Measurements from ENCODE around the gene TASOR2. TPM values are rescaled to one million over a fixed set of nuclear protein-coding genes. Genes with fewer than 3 reads are reported as not detected.

Gene TASOR2
- total and polyA plus RNA-seq, 10 donors = 9.5 to 87.9 (median 65.3) TPM

DNA sequence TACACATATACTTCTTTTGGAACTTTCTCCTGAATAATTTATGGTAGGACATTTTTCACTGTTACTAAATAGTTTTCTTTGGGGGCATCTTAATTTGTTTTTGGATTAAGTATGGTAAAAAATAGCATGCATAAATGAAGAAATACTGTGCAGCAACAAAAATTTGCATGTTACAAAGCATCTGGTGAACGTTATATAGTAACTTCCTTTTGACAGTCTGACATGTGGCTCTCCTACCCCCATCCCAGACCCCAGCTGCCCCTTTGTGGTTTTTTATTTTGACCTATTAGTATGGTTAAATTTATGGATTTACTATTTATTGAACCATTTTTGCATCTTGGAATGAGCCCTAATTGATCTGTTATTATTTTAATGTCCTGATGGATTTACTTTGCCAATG, 9.9 kb downstream of the TASOR2 start:
- 16 to 29% (median 18%) methylated on average over 1 of the region's 1 CpG for WGBS, 5 donors
- Histone ChIP-seq H3K27ac (no peak overlapping the region), H3K36me3 (no peaks in the 10 kb centered on the region), H3K9me3 (no peaks in the 10 kb centered on the region), H3K4me3 (no peak overlapping the region), H3K27me3 (replicated peaks in 1 of 7) (no peaks in the 10 kb centered on the region), H3K4me1 (peaks cover 15 to 97% (median 73%) of the 10 kb centered on the region in 6 donors)
- no peak for DNase-seq
- TF ChIP-seq, protein P1, sequence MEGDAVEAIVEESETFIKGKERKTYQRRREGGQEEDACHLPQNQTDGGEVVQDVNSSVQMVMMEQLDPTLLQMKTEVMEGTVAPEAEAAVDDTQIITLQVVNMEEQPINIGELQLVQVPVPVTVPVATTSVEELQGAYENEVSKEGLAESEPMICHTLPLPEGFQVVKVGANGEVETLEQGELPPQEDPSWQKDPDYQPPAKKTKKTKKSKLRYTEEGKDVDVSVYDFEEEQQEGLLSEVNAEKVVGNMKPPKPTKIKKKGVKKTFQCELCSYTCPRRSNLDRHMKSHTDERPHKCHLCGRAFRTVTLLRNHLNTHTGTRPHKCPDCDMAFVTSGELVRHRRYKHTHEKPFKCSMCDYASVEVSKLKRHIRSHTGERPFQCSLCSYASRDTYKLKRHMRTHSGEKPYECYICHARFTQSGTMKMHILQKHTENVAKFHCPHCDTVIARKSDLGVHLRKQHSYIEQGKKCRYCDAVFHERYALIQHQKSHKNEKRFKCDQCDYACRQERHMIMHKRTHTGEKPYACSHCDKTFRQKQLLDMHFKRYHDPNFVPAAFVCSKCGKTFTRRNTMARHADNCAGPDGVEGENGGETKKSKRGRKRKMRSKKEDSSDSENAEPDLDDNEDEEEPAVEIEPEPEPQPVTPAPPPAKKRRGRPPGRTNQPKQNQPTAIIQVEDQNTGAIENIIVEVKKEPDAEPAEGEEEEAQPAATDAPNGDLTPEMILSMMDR (IDR thresholded peaks at IDR 0.05 in 8 of 11, conservative IDR thresholded peaks at IDR 0.05 in 3 of 11) = no peak
- TF ChIP-seq POLR2A (IDR thresholded peaks at IDR 0.05) (no peak), POLR2AphosphoS5 (IDR thresholded peaks at IDR 0.05) (no peak)
- intact Hi-C loops (cut with DNase I; ENCODE audit: low total_unique reads) = no loop called here

DNA sequence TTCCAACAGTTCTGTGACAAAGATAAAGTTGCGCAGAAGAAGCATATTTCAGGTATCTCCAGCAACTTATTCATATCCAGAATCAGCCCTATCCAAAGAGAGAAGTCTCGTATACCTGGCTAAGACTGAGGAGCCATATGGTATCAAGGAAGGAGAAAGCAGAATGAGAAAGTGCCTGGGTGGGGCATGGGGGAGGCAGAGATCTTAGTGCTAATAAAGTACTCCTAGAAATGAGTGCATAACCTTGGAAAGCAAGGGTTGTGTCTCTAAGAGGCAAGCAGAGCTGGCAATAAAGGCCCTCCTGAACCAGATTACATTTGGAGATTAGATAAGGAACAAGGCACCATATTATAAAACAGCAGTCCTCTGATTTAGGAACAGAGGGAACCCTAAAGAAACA, 12.7 kb downstream of the TASOR2 start:
- intact Hi-C loops (cut with DNase I; ENCODE audit: low total_unique reads) = no loop called here
- Histone ChIP-seq H3K27ac (no peak overlapping the region), H3K9me3 (no peaks in the 10 kb centered on the region), H3K4me1 (peaks cover 11 to 93% (median 56%) of the 10 kb centered on the region in 6 donors), H3K4me3 (no peak overlapping the region), H3K27me3 (replicated peaks in 1 of 7) (no peaks in the 10 kb centered on the region), H3K36me3 (no peaks in the 10 kb centered on the region)
- WGBS, 5 donors = 90 to 96% (median 93%) methylated on average over 2 of the region's 2 CpGs
- no peak for DNase-seq
- TF ChIP-seq POLR2A (IDR thresholded peaks at IDR 0.05) = no peak
- TF ChIP-seq POLR2AphosphoS5 (IDR thresholded peaks at IDR 0.05) = no peak
- TF ChIP-seq, protein P1 (IDR thresholded peaks at IDR 0.05 in 8 of 11, conservative IDR thresholded peaks at IDR 0.05 in 3 of 11) = no peak

DNA sequence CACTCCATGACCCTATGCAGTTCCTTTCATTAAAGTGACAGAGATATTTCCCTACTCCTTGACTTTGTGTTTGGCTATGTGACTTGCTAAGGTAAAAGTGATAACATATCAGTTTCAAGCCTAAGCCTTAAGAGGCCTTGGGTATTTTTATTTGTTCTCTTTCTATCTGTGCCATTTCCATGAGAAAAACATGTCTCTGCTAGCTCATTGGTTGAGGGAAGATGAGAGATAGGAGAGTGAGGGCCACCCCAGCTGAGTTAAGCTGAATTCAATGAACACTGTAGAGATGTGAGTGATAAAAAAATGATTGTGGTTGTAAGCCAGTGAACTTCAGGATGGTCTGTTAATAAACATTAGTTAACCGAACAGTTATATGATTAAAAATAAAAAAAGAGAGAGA, 13.4 kb downstream of the TASOR2 start:
- DNase-seq = no peak
- no peaks in the 10 kb centered on the region for H3K36me3 ChIP-seq
- WGBS, 5 donors = 83 to 95% (median 91%) methylated on average over 1 of the region's 1 CpG
- no peak overlapping the region for H3K4me3 ChIP-seq
- H3K27ac ChIP-seq = no peak overlapping the region
- intact Hi-C loops (cut with DNase I; ENCODE audit: low total_unique reads) = no loop called here
- H3K27me3 ChIP-seq (replicated peaks in 1 of 7) = no peaks in the 10 kb centered on the region
- TF ChIP-seq POLR2A (IDR thresholded peaks at IDR 0.05) (no peak), POLR2AphosphoS5 (IDR thresholded peaks at IDR 0.05) (no peak)
- TF ChIP-seq, protein P1 (IDR thresholded peaks at IDR 0.05 in 8 of 11, conservative IDR thresholded peaks at IDR 0.05 in 3 of 11) = no peak
- peaks cover 9 to 90% (median 49%) of the 10 kb centered on the region in 6 donors for H3K4me1 ChIP-seq
- no peaks in the 10 kb centered on the region for H3K9me3 ChIP-seq

DNA sequence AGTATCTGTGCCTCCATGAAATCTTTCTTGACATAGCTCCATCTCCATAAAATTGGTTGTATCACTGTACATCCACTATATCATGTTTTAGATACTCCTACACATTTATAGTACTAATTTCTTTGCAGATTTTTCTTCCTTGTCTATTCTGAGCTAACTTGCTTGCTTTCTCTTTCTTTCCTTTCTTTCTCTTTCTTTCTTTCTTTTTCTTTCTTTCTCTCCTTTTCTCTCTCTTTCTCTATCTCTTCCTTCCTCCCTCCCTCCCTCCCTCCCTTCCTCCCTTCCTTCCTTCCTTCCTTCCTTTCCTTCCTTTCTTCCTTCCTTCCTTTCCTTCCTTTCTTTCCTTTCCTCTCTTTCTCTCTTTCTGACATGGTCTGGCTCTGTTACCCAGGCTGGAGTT, 23.7 kb downstream of the TASOR2 start:
- Histone ChIP-seq H3K36me3 (no peaks in the 10 kb centered on the region), H3K4me3 (no peak overlapping the region), H3K4me1 (peaks cover 15 to 63% (median 36%) of the 10 kb centered on the region in 6 donors), H3K9me3 (no peaks in the 10 kb centered on the region), H3K27ac (no peak overlapping the region), H3K27me3 (replicated peaks in 1 of 7) (no peaks in the 10 kb centered on the region)
- intact Hi-C loops (cut with DNase I; ENCODE audit: low total_unique reads) = no loop called here
- no peak for DNase-seq
- TF ChIP-seq, protein P1 (IDR thresholded peaks at IDR 0.05 in 8 of 11, conservative IDR thresholded peaks at IDR 0.05 in 3 of 11) = no peak
- no peak for TF ChIP-seq POLR2A (IDR thresholded peaks at IDR 0.05)
- TF ChIP-seq POLR2AphosphoS5 (IDR thresholded peaks at IDR 0.05) = no peak

Data from spleen (tissue), 11 donors.